HG02870 (cell line): ENCODE results near the gene NR1D2.
A peak's percentile ranks its signal among the peaks of the same experiment; 100 is the strongest.
"Not testable (repeated sequence)": the region's sequence is repeated elsewhere in the genome, so short reads cannot be mapped to it uniquely, and the experiment has no call there.

Experiments
- ATAC-seq: cut with Tn5 transposase; IDR thresholded peaks from one replicate; pipeline ENCODE4 v1.9.1; 2021; ENCODE audit warnings: mild to moderate bottlenecking, moderate library complexity; ENCODE audit not compliant: unreplicated experiment

NR1D2 gene

DNA sequence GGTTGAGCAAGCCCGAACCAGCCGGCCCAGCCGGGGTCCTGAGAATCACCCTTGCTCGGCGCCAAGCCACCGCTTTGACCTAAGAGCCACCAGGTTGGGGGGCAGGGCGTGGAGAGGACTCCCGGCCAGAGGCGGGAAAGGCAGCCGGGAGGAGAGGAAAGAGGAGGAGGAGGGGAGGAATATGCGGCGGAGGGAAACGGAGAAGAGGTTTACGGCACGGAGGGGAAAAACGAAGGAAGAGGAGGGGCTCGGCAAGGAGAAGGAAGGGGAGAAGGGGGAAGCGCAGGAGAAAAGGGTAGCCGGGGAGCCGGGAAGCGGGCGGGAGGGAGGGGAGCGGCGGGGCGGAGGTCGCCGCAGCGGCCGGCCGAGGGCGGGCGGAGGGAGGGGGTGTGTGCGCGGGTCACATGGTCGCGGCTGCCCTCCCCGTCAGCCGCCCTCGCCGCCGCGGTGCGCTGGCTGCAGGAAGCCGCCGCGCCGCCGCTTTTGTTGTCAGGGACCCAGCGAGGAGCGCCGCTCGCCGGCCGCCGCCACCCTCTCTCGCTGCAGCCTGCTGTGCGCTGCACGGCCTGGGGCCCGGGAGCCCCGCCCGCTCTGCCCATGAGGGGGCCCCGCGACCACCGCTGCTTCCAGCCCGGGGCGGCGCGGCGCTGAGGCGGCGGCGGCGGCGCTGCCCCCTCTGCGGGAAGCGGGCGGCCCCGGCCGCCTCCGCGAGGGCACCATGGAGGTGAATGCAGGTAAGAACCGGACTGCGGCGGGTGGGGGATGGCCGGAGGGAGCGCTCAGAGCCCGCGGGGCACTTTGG lies at the start of gene NR1D2:
NR1D2 (plus strand) TSS at position 426 of the 802 bp plus-strand sequence; CDS start at position 719, 293 bp downstream.
- ATAC-seq, result peak; percentile 52

DNA sequence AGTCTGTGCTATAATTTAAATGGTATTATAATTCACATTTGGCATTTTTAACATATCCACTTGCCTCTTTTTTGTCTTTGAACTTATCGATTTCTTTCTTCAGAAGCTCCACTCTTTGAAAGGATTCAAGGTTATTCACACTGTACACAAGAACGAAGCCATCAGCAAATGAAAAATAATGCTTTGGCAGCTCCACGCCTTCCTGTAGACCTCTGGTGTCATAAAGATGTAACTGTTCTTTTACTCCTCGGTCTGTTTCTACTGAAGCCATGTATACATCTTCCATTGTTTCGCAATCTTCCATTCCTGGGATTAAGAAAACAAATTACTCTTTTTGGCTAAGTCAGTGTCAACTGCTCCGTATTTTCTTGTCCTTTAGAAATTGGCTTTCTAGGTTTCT lies 44.3 kb upstream of the NR1D2 start:
- no peak for ATAC-seq

DNA sequence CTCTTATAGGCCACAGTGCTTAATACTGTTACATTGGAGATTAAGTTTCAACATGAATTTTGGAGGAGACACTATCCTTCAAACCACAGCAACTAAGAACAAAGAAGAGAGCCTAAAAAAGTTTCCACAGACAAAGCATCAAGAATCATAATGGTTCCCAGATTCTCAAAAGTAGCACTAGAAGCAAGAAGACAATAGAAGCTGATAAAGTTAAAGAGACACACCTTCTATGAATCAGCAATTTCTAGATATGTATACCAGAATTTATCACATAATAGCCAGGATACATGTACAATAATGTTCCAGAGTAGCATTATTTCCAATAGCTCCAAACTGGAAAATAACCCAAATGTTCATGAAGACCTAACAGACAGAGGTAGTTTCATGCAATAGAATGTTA lies 40.5 kb upstream of the NR1D2 start:
- ATAC-seq, result no peak

DNA sequence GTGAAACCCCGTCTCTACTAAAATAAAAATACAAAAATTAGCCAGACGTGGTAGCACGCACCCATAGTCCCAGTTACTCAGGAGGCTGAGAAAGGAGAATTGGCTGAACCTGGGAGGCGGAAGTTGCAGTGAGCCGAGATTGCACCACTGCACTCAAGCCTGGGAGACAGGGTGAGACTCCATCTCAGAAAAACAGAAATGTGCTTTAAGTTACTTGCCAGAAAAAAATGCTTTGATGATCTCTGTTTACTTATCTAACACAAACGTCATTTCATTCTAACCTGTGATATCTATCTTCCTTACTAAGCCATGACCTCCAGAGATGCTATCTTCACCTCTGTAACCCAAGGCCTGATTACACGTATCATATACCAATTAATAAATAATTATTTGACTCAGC lies 35.7 kb upstream of the NR1D2 start:
- no peak for ATAC-seq

DNA sequence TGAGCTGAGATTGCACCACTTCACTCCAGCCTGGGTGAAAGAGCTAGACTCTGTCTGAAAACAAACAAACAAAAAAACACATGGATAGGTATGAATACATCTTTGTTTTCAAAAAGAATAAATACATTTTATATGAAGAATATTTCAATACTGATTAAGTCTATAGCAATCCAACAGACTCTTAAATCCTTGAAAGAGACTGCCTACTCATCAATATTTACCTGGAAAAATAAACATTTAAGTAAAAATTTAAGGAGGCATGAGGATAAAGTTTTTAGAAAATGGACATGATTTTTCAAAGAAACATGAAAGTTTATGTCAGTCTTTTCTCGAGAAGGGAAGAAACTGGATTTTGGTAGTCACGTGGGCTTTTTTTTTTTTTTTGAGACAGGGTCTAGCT lies 33.7 kb upstream of the NR1D2 start:
- ATAC-seq, result no peak

DNA sequence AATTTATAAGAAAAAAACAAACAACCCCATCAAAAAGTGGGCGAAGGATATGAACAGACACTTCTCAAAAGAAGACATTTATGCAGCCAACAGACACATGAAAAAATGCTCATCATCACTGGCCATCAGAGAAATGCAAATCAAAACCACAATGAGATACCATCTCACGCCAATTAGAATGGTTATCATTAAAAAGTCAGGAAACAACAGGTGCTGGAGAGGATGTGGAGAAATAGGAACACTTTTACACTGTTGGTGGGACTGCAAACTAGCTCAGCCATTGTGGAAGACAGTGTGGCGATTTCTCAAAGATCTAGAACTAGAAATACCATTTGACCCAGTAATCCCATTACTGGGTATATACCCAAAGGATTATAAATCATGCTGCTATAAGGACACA lies 32.8 kb upstream of the NR1D2 start:
- not testable (repeated sequence) for ATAC-seq

DNA sequence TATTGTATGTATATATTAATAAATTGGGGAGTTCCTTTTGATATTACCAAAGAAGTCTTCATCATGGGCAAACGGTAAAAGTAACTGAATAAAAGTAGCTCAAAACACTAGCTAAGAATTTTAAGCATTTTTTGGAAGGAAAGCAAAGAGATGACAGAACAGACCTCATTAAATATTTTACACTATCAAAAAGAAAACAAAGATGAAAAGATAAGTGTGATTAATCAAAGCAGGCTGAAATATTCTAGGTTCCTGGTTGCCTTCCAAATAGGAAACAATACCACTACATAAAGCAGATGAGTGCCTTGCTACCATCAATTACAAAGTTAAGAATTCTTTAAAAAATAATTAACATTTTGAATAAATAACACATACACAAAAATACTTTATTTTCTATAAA lies 31.9 kb upstream of the NR1D2 start:
- ATAC-seq, result no peak

DNA sequence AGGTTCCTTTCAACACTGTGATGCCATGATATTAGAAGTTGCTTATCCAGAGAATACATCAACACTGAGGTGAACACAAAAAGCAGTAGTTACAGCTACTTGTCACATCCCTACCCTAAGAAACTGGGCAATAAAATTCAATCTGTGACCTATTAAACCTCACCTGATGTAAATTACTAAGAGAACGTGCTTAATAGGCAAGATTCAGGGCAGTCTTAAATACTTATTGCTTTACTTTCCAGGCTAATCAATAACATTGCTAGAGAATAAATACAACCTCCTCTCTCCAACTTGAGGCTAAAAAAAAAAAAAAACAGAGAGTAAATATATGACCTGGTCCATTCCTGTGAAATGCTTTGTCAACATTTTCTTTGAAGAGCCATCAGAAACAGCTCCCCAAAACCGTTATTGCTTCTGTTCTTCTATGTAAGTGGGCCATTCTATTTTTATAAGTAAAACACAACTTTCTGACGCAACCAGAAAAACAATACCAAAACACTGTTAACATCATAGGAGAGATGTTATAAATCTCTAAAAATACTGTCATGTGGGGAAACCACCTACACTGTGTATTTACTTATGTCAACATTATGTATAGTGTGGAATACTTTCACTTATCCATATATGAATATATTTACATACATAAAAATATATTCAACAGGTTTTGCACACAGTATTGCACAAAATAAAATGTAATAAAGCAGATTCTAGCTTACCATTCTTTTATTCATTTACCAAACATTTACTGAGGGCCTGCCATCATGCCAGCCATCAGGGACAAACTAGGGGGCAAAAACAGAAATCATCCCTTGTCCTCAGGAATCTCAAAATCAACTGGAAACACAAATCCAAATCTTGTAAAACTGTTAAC lies 31.0 kb upstream of the NR1D2 start:
- ATAC-seq, result no peak

DNA sequence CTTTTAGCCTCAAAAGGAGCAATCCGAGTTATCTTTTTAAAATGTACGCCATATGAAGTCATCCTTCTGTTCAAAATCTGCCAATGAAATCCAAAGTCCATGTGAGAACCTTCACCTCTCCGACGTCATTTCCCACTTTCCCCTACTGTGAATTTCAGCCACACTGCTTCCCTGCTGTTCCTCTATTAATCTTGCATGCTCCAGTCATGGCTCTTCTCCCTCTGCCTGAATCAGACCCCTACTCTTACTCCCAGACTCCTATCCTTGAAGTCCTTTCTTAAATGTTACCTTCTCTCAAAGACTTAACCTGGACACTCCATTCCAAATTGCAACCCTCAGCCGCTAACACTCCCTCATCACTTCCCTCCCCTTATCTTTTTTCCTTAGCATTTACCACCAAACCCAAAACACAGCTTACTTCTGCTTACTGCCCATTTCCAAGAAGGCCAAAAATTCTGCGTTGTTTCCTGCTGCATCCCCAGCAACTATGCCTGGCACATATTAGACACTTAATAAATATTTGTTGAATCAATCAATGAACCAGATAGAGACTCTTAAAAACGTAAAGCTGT lies 29.5 kb upstream of the NR1D2 start:
- ATAC-seq, result no peak

DNA sequence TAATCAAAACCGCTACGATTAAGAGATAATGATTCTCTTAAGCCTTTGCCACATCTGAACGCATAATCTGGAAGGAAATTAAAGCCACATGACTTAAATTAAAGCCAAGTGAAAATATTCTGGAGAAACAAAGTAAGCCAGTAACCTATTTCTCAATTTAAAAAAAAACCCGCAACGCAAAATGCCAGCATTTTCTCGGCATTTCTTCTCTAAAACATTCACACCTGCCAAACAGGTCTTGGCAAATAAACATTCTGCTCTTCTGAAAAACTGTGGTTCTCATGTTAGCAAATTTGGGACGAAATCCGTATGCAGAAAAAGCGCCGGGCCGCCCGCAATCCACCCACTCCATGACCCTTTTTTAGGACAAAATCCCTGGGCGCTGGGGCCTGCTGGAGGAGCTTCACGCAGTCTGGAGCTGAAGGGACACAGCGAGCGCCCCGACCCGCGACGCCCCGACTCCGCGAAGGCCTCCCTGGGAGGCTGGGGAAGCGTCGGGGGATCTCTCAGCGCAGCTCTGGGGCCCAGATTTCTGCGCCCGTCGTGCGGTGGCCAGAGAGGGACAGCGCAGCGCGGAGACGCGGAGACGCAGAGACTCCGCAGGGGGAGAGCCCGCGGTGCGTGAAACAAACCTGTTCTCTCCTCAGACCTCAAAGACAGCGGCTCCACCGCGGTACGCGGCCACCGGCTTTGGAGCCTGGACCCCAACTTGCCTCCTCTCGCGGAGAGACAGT lies 28.8 kb upstream of the NR1D2 start:
- ATAC-seq, result peak; percentile 36

DNA sequence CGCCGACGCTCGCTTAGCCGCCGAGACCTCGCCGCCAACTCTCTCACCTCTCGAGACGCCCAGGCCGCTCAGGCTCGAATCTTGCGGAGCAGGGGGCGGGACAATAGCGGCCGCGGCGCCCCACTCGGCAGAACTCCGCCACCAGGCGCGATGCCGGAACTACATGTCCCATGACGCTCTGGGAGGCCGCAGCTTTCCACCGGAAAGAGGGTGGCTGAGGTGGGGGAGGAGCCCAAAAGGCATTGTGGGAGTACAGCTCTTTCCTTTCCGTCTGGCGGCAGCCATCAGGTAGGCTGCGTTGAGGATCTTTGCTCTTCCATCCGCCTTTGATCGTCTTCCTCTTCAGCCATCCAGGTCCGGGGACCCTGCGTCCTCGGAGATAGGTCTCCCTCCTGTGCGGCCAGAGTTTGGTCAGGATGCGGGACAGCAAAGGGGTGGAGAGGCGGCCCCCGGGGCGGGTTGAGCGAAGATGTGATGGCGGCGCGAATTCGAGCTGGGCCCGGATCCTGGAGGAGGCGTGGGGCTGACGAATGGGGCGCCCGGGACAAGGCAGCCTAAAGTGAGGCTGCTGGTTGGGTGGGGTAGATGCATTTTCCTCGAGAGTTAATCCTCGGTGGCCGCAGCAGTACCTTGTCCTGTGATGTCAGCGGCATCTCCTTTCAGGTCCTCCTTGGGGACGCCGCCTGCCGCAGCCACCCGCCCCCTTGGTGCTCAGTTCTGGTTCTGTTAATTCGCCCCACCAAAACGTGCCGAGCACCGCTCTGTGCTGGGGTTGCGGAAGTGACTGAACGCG lies 28.0 kb upstream of the NR1D2 start, which contains the start of the genes NKIRAS1 and RPL15:
NKIRAS1 (minus strand) TSS at position 105 of the 793 bp plus-strand sequence. CDS start 6,086 bp downstream, outside the sequence.
RPL15 (plus strand) TSS at position 247 of the 793 bp plus-strand sequence. CDS start 728 bp downstream, outside the sequence.
- peak; percentile 90 for ATAC-seq

DNA sequence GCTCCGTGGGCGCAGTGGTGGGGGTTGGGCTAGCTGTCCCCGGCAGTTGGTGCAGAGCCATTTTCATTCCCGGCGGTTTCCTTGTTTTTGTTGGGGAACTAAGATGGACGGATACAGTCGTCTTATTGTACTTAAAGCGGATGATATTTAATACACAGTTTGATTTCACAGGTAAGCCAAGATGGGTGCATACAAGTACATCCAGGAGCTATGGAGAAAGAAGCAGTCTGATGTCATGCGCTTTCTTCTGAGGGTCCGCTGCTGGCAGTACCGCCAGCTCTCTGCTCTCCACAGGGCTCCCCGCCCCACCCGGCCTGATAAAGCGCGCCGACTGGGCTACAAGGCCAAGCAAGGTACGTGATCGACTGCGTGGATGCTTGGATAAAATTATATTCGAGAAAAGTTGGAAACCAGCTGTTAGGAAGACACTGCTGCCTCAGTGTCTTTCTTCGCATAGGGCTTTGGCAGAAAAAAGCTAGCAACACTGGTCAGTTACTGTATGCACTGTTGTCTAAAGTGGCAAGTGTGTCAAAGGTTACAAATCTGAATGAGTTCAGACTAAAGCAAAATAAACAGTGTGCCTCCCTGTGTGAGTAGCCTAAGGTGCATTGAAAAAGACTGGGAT lies 27.3 kb upstream of the NR1D2 start:
- not testable (repeated sequence) for ATAC-seq

DNA sequence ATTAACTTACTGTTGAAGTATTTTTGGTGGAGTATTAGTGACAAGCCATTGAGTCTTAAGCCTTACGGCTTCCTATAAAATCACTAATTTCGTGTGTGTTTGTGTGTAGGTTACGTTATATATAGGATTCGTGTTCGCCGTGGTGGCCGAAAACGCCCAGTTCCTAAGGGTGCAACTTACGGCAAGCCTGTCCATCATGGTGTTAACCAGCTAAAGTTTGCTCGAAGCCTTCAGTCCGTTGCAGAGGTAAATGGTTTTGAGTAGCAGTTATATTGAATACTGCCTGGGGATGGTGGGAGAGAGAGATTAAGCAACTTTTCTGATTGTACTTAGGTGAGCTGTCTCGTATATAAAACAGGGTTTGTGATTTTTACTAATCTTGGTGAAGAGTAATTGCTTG lies 26.8 kb upstream of the NR1D2 start:
- ATAC-seq, result not testable (repeated sequence)

DNA sequence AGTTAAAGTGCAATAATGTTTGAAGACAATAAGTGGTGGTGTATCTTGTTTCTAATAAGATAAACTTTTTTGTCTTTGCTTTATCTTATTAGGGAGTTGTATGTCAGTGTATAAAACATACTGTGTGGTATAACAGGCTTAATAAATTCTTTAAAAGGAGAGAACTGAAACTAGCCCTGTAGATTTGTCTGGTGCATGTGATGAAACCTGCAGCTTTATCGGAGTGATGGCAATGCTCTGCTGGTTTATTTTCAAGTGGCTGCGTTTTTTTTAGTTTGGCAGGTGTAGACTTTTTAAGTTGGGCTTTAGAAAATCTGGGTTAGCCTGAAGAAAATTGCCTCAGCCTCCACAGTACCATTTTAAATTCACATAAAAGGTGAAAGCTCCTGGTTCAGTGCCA lies 25.5 kb upstream of the NR1D2 start:
- ATAC-seq, result no peak

DNA sequence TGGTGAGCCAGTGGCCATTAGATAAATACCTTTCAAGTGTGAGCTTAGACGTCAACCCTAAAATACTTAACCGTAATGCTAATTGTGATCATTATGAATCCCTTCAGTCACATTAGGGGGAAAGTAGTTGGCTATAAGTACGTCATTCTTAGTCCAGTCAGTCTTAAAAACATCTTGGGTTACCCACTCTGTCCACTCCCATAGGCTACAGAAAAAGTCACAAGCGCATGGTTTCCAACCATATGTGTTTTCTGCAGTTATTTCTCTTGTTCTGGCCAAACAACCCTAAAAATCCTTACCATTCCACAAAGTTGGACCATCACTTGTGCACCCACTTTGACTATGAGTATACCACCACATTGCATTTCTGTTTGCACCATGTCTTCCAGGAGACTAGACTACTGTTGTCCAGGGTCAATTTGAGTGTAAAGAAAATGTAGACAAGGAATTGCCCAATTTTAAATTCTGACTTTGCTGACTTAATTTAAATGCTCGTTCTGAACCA lies 24.9 kb upstream of the NR1D2 start:
- no peak for ATAC-seq

DNA sequence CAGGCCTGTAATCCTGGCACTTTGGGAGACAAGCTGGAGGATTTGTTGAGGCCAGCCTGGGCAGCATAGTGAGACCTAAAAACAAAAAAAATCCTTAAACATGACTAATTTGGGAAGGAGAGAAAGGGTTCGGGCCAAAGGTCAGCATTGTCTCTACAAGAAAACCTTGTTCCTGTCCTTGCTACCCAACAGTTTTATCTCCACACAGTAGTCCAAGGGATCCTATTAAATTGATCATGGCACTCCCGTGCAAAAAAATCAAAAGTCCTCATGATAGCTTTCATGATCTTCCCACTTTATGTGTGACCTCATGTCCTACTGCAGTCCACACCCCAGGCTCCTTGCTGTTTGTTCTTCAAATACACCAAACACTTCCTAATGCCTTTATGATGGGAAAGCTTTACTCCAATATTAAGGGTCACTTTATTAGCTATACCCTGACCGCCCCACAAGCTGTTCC lies 24.0 kb upstream of the NR1D2 start:
- no peak for ATAC-seq

DNA sequence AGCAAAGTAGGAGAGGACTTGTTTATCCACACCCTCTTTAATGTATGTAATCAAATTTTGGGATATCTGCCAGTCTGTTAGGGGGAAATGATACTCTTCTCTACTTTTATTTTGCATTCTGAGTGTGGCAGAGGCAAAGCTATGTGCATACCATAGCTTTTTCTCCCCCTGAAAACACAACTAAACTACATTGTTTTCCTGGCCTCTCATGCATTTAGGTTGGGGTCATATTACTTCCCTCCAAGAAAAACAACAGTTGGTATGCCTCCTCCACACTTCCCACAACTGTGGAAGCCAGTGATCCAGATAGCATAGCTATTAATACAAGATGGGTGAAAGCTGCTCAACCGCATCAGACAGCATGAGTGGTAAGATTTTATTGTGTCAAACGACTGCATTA lies 21.3 kb upstream of the NR1D2 start:
- no peak for ATAC-seq

DNA sequence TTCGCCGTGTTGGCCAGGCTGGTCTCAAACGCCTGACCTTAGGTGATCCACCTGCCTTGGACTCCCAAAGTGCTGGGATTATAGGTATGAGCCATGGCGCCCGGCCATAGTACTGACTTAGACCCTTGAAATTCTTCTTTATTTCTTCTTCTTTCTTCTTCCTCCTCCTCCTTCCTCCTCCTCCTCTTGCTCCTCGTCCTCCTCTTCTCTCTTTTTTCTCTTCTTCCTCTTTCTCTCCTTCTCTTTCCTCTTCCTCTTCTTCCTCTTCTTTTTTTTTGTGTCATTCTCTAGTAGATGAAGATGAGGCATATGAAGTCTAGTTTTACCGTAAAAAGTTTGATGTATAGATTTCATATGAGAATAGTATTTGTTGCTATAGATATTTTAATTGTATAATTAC lies 18.8 kb upstream of the NR1D2 start:
- ATAC-seq, result no peak

DNA sequence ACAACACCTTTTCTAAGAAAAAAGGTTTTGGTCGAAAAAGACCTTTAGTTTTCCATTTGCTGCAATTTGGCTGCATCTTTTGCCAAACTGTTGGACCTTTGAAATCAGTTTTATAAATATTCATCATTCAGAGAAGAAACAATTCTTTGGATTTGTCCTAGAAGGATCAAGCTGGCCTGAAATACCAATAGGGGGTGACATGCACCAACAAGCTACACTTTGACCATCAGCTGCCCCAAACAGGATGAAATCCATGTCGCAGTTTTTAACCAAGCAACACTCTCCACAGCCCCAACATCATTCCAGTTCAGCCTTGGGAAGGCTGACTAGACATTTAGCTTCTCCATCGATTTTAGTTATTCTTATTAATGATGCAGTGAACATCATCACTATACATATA lies 18.4 kb upstream of the NR1D2 start:
- no peak for ATAC-seq
